Suppressor macrophage treated with lipopolysaccharide for 1 hour (primary cell): Measurements from ENCODE around the gene ERBB2.
"Not testable (repeated sequence)": the region's sequence is repeated elsewhere in the genome, so short reads cannot be mapped to it uniquely, and the experiment has no call there.

Experiments
- DNase-seq, 3 donors: peaks; one replicate each; pipeline ENCODE4 v3.0.0-alpha.2; 2020 to 2022

Gene ERBB2

GRCh38 chr17:39748444-39749034 lies 48.7 kb downstream of the ERBB2 start:
- DNase-seq, result not testable (repeated sequence)

- DNase-seq, result no peak
These were observed 50.5 kb downstream of the ERBB2 start for GRCh38 chr17:39750131-39751015.

DNA sequence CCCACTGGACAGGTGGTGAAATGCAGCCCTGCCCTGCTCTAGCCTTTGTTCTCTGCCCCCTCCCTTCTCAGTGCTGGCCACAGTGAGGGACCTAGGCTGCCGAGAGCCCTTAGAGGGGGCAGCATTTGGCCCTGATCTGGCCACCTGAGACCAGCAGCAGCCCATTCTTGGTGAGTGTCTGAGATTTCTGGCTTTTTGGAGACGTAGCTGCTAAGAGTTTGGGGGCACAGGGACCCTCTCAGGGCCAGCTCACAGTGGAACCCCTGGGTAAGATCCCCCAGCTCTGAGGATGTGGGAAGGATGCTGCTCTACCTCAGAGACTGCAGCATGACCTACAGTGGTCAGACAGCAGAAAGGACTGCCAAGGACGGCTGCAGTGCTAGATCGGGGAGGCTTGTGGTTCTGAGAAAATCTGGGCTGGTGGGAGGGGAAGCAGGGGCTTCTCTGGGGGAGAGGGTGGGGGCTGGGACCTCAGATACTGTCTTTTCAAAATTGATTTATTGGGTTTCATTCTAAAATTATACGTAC lies 51.2 kb downstream of the ERBB2 start:
- no peak for DNase-seq

GRCh38 chr17:39751637-39752036 lies 51.8 kb downstream of the ERBB2 start:
- no peak for DNase-seq

- DNase-seq, result no peak
These were observed 52.5 kb downstream of the ERBB2 start for GRCh38 chr17:39752241-39752881.

- DNase-seq, result peak in 1 of 3 donors; percentile 79
These were observed 53.8 kb downstream of the ERBB2 start for GRCh38 chr17:39753514-39754160.

GRCh38 chr17:39754161-39754957 lies 54.5 kb downstream of the ERBB2 start:
- DNase-seq, result peak; percentile 97 to 99 (median 98)

DNA sequence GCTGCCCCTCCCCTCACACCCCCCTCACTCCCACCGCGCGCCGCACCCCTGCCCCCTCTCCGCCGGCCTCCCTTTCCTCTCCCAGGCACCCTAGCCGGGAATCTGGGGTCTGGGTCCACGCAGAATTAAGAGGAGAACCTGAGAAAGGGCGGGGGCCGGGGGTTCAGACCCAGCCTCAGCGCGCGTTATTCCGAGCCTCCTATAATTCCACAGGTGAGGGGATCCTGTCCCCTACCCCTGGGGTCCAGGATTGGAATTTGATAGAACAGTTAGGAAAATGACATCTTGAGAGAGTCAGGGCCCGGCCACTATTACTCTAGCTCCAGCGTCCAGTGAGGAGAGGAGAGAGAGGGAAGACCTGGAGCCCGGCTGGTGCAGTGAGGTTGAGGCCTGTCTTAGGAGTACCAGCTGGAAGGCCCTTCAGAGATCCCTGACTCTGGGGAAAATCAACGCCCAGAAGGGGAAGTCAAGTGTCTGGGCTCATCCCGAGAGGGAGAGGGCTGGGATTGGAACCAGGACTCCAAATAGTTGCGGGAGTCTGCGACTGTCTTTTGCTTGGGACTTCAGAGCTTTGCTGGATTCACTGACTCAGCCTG lies 55.2 kb downstream of the ERBB2 start:
- peak in 2 of 3 donors; percentile 22 to 31 for DNase-seq

DNA sequence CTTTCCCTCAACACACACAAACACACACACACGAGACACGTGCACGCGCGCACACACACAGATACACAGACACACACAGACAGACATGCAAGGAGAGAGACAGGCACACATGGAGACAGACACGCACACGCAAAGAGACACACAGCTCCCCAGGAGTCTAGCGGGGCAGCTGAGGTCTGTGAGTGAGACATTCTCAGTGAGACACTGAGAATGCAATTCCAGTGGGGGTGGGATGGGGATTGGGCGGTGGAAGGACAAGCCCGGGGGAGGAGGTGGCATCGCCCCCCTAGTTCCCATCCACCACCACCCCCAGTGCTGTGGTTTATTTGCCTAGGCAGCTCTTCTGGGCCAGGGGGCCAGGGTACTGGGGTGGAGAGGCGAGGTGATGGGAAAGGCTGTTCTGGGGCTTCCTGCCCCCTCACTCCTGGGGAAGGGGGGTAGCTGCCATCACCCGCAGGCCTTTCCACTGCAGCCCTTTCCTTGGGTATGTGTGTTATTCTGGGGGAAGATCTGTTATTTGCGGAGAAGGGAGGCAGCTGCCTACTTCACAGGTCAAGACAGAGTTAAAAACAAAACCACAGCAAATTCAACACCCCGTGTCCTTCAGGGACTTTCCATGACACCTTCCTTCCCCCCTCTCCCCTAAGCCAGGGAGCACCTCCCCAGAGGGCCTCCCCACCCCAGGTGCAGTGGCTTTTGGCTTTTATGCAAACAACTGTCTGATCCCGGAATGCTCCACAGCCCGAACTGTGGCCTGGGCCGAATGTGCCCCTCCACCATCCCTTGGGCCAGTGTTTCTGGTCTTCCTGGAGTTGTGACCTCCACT lies 55.9 kb downstream of the ERBB2 start:
- DNase-seq, result no peak

DNA sequence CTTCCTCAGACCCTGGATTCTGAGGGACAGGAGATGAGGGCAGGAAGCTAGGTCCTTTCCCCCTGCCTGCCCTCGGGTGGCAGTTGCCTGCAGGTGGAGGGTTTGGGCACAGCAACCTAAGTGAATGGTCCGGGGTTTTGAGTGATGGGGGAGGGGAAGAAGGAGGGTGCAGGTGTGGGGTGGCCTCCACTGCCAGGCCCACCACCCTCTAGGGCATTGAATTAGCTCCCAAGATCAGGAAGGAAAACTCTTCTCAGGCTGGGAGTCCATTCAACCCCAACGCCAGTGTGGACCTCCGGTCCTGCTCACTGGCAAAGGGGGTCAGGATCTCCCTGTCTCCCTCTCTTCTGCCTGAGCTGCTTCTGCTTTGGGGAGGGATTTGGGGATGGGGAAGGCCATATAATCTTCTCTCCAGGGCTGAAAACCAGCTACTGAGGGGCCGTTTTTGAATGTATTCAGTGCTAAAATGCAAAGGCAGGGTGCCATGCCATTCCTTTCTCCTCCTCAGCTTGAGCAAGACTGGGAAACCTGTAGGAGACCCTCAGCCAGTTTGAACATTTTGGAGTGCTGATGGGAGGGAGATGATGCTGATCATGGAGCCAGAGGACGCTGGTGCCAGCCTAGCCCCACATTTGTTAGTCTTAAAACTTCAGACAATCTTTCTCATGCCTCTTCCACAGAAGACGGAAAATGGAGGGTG lies 56.7 kb downstream of the ERBB2 start:
- no peak for DNase-seq

DNA sequence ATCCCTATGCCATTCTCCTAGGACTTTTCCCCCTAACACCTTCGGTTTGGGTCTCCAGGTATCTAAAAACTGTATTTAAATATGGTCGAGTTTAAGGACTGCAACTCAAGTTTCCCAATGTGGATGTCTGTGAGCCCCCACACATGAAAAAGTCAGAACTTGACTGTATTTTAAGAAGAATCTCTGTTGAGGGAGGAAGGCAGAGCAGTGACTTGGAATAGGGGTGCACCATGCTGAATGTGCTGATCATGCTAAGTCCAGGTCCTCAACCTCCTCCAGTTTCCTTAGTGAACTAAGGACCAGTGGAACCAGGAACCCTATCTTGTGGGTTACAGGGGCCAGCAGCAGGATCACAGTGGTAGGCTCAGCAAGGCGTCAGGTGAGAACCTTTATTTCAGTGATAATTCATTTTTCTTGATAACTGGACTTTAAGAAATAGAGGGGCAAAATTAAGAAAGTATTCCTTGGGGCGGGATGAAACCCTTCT lies 57.4 kb downstream of the ERBB2 start:
- no peak for DNase-seq

DNA sequence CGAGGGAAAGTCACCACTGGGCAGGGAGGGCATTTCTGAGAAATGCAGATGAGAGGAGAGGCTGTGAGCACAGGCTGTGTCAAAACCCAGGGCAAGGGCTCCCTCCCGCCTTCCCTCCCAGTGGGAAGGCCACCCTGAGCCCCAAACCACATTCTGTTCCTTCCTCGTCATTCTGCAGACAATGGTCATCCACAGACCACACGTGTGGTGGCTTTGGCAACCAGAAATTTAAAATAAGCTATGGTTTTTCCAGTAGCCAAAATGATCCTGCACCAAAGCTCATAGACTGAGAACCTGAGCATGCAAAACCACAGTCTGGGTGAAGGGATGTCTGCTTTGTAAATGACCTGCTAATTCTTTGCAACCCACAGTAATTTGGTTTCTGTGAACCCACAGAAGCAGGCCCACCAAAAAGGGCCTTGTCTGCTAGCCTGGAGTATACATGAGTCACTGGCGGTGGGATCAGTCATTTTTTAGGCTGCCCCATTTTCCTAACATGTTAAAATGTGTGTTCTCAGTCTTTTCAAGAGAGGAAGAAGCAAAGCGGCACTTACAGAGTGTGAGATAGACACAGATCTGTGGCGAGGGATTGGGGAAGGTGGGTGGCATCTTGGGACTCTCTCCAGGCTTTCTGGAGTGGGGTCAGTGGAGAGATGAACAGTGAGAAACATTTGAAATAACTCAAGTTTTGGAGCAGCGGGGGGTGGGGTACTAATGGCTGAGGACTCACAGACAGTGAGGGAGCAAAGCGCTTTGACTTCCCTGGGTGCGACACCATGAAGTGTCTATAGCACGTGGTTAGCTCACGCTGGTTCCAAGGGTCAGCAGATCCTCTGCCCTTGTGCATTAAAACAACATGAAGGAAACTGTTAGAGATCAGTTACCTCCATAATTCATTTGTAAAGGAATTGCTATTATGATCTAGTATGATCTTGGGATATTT lies 58.3 kb downstream of the ERBB2 start:
- no peak for DNase-seq

DNA sequence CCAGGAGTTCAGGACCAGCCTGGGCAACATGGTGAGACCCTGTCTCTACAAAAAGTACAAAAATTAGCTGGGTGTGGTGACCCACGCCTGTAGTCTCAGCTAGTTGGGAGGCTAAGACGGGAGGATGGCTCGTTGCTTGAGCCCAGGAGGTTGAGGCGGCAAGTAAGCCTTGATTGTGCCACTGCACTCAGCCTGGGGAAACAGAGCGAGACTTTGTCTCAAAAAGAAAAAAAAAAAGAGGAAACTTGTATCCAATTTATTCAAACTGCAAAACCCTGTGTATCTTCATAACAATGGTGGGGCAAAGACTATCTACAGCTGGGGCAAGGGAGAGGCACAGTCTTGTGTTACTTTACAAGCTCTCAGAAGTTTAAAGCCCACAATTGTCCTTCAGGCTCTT lies 59.3 kb downstream of the ERBB2 start:
- no peak for DNase-seq

- DNase-seq, result no peak
These were observed 62.1 kb downstream of the ERBB2 start for GRCh38 chr17:39761861-39762496.

- no peak for DNase-seq
These were observed 63.4 kb downstream of the ERBB2 start for GRCh38 chr17:39763051-39763820.

GRCh38 chr17:39764171-39764570 lies 64.3 kb downstream of the ERBB2 start:
- not testable (repeated sequence) for DNase-seq

- DNase-seq, result peak; percentile 38 to 53 (median 40)
These were observed 65.3 kb downstream of the ERBB2 start for GRCh38 chr17:39765175-39765574.
